Activated naive CD8-positive, alpha-beta T cell treated with anti-CD3 and anti-CD28 coated beads for 36 hours (primary cell): ENCODE data around the gene RPL28. TPM values are rescaled to one million over a fixed set of nuclear protein-coding genes. Genes with fewer than 3 reads are reported as not detected.
A peak's percentile ranks its signal among the peaks of the same experiment; 100 is the strongest.

ENCODE experiments used
- DNase-seq: peaks from one replicate; pipeline ENCODE4 v3.0.0; 2021
- H3K27ac Mint-ChIP-seq: one replicate; pipeline ENCODE4 v1.8.0; 2022; ENCODE audit warnings: mild to moderate bottlenecking, moderate library complexity, mixed read lengths
- H3K27me3 Mint-ChIP-seq: one replicate; pipeline ENCODE4 v1.8.0; 2022; ENCODE audit warnings: mild to moderate bottlenecking, mixed read lengths
- H3K36me3 Mint-ChIP-seq: one replicate; pipeline ENCODE4 v1.8.0; 2021; ENCODE audit warnings: mild to moderate bottlenecking, mixed read lengths
- H3K4me1 Mint-ChIP-seq: one replicate; pipeline ENCODE4 v1.8.0; 2021; ENCODE audit warnings: mixed read lengths
- H3K4me3 Mint-ChIP-seq: one replicate; pipeline ENCODE4 v1.8.0; 2022; ENCODE audit warnings: mild to moderate bottlenecking, moderate library complexity, mixed read lengths
- H3K9me3 Mint-ChIP-seq: one replicate; pipeline ENCODE4 v1.8.0; 2022; ENCODE audit warnings: mixed read lengths
- total RNA-seq, 2 experiments: library from RNA; stranded (reverse); gene quantifications; one replicate each; pipeline ENCODE4 v1.2.3, GENCODE V29; 2021

Gene RPL28
- total RNA-seq, 2 experiments from 2014 or later = 2,585 to 2,613 TPM

- Mint-ChIP-seq H3K27ac (no peak overlapping the region), H3K9me3 (no peaks in the 10 kb centered on the region), H3K4me3 (no peak overlapping the region), H3K4me1 (peaks cover 11% of the 10 kb centered on the region), H3K36me3 (no peaks in the 10 kb centered on the region), H3K27me3 (peaks cover 29% of the 10 kb centered on the region)
- DNase-seq = no peak
These were observed 37.3 kb upstream of the RPL28 start for GRCh38 chr19:55348317-55349034.

- Mint-ChIP-seq H3K27ac (no peak overlapping the region), H3K27me3 (peaks cover 45% of the 10 kb centered on the region), H3K9me3 (no peaks in the 10 kb centered on the region), H3K36me3 (no peaks in the 10 kb centered on the region), H3K4me1 (peaks cover 13% of the 10 kb centered on the region), H3K4me3 (no peak overlapping the region)
- DNase-seq = no peak
These were observed 35.0 kb upstream of the RPL28 start for GRCh38 chr19:55350620-55351315.

DNA sequence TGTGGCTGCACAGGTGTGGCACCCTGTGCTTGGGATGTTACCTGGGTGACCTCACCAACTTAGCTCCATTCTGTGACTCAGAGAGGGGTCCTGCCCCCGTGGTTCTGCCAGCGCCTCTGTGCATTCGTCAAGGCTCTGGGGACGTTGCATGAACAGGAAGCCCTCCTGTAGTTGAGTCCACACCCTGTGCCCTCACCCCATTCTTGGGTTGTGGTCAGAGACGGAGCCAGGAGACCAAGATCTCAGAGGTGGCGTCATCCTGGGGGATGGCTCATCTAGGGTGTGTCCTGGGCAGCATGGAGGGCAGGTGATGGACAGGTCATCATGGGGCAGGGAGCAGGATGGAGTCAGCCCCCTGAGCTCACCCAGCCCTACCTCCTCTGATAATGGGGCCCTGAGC is 33.7 kb upstream of the RPL28 start:
- H3K4me3 Mint-ChIP-seq = no peak overlapping the region
- H3K36me3 Mint-ChIP-seq = no peaks in the 10 kb centered on the region
- no peaks in the 10 kb centered on the region for H3K9me3 Mint-ChIP-seq
- H3K27ac Mint-ChIP-seq = no peak overlapping the region
- DNase-seq = no peak
- peaks cover 13% of the 10 kb centered on the region for H3K4me1 Mint-ChIP-seq
- H3K27me3 Mint-ChIP-seq = peaks cover 57% of the 10 kb centered on the region

- Mint-ChIP-seq H3K27ac (no peak overlapping the region), H3K4me3 (peak overlapping the region; percentile 70), H3K36me3 (no peaks in the 10 kb centered on the region), H3K9me3 (no peaks in the 10 kb centered on the region), H3K27me3 (peaks cover 62% of the 10 kb centered on the region), H3K4me1 (peaks cover 13% of the 10 kb centered on the region)
- no peak for DNase-seq
These were observed 33.1 kb upstream of the RPL28 start for GRCh38 chr19:55352549-55353145.

DNA sequence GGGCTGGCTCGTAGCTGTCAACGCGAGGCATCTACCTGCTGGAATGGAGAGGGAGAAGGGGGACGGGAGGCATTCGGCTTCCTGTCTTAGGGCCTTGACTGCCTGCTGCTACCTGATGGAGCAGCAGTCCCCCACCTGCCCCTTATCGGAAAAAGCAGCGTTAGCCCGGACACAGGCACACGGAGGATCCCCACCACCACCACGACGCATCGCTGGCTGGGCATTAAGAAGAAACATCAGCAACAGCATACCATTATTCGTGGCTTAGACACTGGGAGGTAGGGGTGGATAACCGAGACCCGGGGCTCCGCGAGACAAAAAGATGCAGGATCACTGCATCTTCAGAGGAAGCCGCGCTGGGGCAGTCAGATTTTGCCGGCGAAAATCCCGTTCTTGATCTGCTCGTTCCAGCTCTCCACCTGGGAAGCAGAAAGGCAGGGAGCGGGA is 32.4 kb upstream of the RPL28 start:
- H3K4me1 Mint-ChIP-seq = peaks cover 13% of the 10 kb centered on the region
- peaks cover 62% of the 10 kb centered on the region for H3K27me3 Mint-ChIP-seq
- H3K27ac Mint-ChIP-seq = no peak overlapping the region
- H3K36me3 Mint-ChIP-seq = no peaks in the 10 kb centered on the region
- DNase-seq = no peak
- H3K4me3 Mint-ChIP-seq = peak overlapping the region; percentile 70
- H3K9me3 Mint-ChIP-seq = no peaks in the 10 kb centered on the region

DNA sequence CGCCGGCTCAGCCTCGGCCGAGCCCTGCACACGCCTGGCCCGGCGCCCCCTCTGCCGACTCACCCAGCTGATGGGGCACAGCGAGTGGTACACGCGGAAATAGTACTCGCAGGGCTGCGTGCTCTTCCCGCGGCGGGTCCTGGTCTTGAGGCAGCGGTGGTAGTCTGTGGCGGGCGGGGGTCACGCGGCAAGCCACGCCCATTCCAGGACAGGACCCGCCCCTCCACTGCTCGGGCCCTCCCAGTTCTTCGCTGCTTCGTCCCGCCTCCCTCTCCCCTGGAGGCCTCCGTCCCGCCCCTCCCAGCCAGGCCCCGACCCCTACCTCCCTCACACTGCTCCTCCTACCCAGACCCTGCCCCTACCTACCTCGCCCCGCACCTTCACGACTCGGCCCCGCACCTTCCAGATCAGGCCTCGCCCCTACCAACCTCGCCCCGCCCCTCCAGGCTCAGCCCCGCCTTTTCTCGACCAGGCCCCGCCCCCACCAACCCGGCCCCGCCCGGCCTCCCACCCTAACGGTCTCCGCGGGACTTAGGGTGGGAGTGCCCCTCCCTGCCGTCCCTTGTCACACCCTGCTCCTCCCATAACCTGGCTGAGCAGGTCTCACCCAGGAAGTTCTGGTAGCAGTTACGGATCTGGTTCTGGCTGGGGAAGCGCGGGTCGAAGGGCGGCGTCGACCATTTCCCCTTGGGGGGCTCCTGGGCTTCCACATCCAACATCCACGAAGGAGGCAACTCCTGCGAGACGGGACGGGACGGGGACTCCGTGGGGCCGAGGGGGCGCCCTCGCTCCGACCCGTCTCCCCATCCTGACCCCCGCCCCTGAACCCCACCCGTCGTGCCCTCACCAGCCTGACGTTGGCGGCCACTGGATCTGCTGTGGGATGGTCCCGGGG is 31.7 kb upstream of the RPL28 start:
- Mint-ChIP-seq H3K36me3 (no peaks in the 10 kb centered on the region), H3K4me1 (peaks cover 13% of the 10 kb centered on the region), H3K9me3 (no peaks in the 10 kb centered on the region), H3K4me3 (peak overlapping the region; percentile 70), H3K27ac (no peak overlapping the region), H3K27me3 (peaks cover 62% of the 10 kb centered on the region)
- DNase-seq = peak; percentile 64

DNA sequence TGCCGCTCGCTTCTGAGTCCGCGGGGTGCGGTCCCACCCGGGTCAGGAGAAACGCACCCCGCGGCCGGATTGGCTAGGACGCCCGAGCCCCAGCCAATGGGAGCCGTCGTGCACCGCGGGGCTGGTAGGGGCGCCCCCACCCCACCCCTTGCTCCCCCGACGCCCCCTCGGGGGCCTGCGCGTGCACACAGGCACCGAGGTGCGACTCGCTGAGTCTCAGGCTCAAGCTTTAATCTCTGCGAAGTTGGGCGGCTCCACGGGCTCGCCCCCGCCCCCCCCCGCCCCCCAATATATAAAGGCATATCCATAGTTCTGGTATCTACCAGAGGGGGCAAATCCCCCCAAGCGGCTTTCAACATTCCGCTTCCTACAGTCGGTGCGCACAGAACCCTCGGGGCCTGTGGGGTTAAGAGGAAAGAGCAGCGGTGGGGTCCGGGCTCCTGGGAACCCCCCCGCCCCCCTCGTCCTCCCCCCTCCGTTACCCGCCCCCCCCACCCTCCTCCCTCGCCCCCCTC is 31.0 kb upstream of the RPL28 start, which contains the start of gene COX6B2:
COX6B2 (minus strand) TSS at position 22 of the 515 bp plus-strand sequence. CDS start 198 bp downstream, outside the sequence.
- no peak for DNase-seq
- Mint-ChIP-seq H3K27me3 (peaks cover 62% of the 10 kb centered on the region), H3K4me1 (peaks cover 13% of the 10 kb centered on the region), H3K27ac (no peak within 1 kb of the TSS), H3K36me3 (no peaks in the 10 kb centered on the region), H3K9me3 (no peaks in the 10 kb centered on the region), H3K4me3 (peak within 1 kb of the TSS; percentile 70)

DNA sequence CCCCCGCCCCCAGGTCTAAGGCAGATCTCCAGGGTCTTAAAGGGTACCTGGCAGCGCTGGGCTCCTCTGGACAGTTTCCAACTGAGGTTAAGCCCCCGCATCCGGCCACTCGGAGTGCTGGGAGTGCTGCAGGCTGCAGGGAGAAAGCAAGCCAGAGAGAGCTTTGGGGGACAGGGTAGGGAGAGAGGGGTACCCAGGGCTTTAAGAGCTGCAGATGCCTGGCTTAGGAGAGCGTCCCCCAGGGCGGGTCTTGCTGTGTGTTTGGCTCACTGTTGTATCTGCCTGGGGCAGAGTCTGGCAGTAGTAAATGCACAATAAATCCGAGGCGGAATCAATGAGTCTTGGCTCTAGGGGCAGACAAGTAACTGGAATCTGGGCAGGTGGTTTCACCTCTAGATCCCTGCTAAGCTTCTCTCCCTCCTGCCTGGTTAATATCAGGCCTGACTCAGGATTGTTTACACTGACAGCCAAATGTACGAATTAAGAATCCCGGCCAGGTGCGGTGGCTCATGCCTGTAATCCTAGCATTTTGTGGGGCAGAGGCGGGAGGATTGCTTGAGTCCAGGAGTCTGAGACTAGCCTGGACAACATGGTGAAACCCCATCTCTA is 30.4 kb upstream of the RPL28 start:
- H3K27me3 Mint-ChIP-seq = peaks cover 62% of the 10 kb centered on the region
- H3K9me3 Mint-ChIP-seq = no peaks in the 10 kb centered on the region
- no peak for DNase-seq
- H3K36me3 Mint-ChIP-seq = no peaks in the 10 kb centered on the region
- H3K4me3 Mint-ChIP-seq = no peak overlapping the region
- peaks cover 13% of the 10 kb centered on the region for H3K4me1 Mint-ChIP-seq
- no peak overlapping the region for H3K27ac Mint-ChIP-seq

DNA sequence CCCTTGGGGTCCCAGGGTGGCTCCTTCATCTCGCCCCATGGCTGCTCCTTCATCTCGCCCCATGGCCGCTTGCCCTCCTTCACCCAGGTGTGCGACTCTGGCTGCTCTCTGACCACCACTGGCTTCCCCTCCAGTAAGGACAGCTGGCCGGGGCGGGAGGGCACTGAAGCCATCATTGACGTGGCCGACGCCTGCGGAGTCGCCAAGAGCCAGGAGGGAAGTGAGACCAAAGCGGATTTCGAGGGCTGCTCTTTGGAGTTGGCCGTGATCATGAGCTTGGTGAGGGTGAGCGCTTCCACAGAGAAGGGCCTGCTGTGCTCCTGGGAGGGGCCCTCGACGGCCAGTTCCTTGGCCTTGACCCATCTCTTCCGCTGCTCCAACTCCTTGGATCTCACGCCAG is 27.2 kb upstream of the RPL28 start:
- Mint-ChIP-seq H3K27ac (no peak overlapping the region), H3K27me3 (peaks cover 35% of the 10 kb centered on the region), H3K36me3 (no peaks in the 10 kb centered on the region), H3K9me3 (no peaks in the 10 kb centered on the region), H3K4me1 (peaks cover 2% of the 10 kb centered on the region), H3K4me3 (no peak overlapping the region)
- DNase-seq = no peak

DNA sequence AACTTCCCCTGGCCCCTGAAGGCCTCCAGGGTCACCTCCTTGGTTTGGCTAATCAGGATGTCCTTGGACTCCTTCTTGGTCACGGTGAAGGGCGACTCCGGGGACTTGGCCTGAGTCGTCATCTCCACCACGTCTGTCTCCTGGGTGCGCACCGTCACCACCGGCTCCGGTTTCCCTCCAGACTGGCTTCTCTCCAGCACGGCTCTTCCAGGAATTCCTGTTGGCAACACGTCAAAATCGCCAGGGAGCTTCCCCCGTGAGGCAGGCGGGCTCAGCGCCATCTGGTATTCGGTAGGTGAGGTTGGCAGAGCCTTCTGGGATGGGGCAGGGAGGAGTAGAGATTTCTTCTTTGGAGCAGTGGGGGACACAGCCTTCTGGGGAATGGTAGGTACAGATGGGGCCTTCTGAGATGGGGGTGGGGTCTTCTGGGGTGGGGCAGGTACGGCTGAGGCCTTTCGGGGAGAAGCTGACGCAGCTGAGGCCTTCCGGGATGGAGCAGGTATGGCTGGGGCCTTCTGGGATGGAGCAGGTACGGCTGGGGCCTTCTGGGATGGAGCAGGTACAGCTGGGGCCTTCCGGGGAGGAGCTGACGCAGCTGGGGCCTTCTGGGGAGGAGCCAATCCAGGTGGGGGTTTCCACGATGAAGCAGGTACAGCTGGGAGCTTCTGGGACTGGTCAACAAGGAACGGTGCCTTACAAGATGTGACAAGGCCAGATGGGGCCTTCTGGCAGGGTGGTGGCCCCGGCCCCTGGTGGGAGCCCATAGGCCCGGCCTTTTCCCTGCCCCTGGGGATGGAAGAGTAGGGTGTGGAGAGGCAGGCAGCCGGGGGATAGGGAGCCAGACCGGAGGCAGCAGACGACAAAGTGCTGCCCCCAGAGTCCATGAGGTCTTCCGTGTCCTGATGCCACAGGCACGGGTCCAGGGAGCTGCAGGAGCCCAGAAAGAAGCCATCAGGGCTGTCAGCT is 26.5 kb upstream of the RPL28 start:
- H3K9me3 Mint-ChIP-seq = no peaks in the 10 kb centered on the region
- no peak for DNase-seq
- H3K4me1 Mint-ChIP-seq = no peaks in the 10 kb centered on the region
- H3K4me3 Mint-ChIP-seq = no peak overlapping the region
- H3K27me3 Mint-ChIP-seq = peaks cover 28% of the 10 kb centered on the region
- no peaks in the 10 kb centered on the region for H3K36me3 Mint-ChIP-seq
- no peak overlapping the region for H3K27ac Mint-ChIP-seq

GRCh38 chr19:55360902-55361301 is 24.8 kb upstream of the RPL28 start:
- Mint-ChIP-seq H3K4me3 (no peak overlapping the region), H3K27ac (no peak overlapping the region), H3K9me3 (no peaks in the 10 kb centered on the region), H3K36me3 (no peaks in the 10 kb centered on the region), H3K4me1 (no peaks in the 10 kb centered on the region), H3K27me3 (peaks cover 15% of the 10 kb centered on the region)
- DNase-seq = no peak

DNA sequence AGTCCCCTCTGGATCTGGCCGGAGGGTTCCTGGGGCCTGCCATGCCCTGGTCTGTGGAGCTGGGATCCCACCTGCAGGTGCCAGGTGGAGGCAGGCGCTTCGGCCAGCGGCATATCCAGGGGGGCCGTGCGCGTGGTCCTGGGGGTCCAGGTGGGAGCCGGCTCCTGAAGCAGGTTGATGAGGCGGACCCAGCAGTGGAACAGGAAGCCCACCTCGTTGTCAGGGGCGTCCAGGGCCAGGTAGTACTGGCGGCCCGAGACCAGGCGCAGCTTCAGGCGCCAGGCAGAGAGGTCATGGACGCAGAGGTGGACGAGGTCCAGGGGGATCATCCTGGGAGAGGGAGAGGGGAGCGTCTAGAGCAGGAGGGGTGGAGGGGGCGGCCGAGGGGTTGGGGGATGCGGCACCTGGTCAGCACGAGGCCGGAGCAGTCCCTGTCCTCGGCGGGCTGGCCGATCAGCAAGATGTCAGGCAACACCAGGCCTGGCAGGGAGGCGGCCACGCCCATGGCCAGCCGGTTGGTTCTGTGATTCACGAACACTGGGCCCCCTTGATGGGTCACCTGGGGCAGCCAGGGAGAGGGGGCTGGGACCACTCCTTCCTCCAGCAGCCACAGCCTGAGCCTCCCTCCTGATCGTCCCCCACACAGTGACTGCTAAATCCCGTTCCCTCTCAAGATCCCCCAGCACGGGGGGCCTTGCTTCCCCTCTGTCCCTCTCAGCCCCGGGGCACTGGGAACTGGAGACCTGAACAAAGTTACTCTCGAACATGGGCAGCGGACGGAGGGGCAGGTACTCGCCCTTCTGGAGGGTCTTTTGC is 23.4 kb upstream of the RPL28 start:
- no peaks in the 10 kb centered on the region for H3K4me1 Mint-ChIP-seq
- peaks cover 7% of the 10 kb centered on the region for H3K27me3 Mint-ChIP-seq
- no peak overlapping the region for H3K27ac Mint-ChIP-seq
- H3K4me3 Mint-ChIP-seq = no peak overlapping the region
- H3K9me3 Mint-ChIP-seq = no peaks in the 10 kb centered on the region
- H3K36me3 Mint-ChIP-seq = no peaks in the 10 kb centered on the region
- DNase-seq = no peak
